Fibroblast of villous mesenchyme (primary cell): ENCODE measurements around the gene PET100. TPM values are rescaled to one million over a fixed set of nuclear protein-coding genes. Genes with fewer than 3 reads are reported as not detected.

Experiments used
- DNase-seq: peaks from one replicate; pipeline ENCODE4 v3.0.0-alpha.2; 2010; ENCODE audit warnings: low read depth
- H3K4me3 ChIP-seq: 2 replicates; pipeline ENCODE4 v1.5.1; 2011; ENCODE audit warnings: low read depth, mild to moderate bottlenecking, low read length
- CTCF ChIP-seq: IDR thresholded peaks from 2 replicates; pipeline ENCODE4 v1.5.1; 2012; ENCODE audit warnings: low read depth, mild to moderate bottlenecking, low read length; ENCODE audit not compliant: insufficient read depth
- total RNA-seq: library from RNA; depleted of rRNA; stranded (reverse); fragments of >200 nt; gene quantifications from 2 replicates; pipeline ENCODE4 v1.2.3, GENCODE V29; 2012

Gene PET100
- total RNA-seq, 1 donor, result 10.4 TPM

DNA sequence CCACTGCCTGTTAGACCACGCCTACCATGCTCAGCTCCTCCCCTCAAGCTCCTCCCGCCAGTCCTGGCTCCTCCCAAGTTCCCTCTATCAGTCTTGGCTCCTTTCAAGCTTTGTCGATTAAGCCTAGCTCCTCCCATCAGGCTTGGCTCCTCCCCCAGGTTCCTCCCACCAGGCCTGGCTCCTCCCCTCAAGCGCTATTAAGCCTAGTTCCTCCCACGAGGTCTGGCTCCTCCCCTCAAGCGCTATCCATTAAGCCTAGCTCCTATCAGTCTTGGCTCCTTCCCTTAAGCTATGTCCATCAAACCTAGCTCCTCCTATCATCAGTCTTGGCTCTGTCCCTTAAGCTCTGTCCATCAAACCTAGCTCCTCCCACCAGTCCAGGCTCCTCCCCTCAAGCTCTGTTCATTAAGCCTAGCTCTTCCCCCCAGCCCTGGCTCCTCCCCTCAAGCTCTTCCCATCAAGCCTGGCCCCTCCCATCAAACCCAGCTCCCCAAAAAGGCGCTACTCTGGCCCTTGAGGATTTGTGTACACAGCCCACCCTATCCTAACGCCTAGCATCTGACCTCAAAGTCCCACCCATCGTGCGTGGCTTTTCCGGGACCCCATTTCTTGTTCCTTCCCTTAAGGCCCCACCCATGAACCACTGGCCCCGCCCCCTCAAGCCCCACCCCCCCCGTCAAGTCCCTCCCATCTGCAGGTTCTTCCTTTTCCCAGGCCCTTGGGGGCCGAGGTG lies 23.9 kb upstream of the PET100 start:
- H3K4me3 ChIP-seq, result no peak overlapping the region
- peak; percentile 13 for DNase-seq
- no peak for TF ChIP-seq CTCF

GRCh38 chr19:7606289-7606688 lies 23.3 kb upstream of the PET100 start:
- TF ChIP-seq CTCF, result no peak
- H3K4me3 ChIP-seq, result no peak overlapping the region
- DNase-seq, result no peak

GRCh38 chr19:7607212-7607873 lies 22.2 kb upstream of the PET100 start:
- no peak for TF ChIP-seq CTCF
- no peak overlapping the region for H3K4me3 ChIP-seq
- DNase-seq, result no peak

DNA sequence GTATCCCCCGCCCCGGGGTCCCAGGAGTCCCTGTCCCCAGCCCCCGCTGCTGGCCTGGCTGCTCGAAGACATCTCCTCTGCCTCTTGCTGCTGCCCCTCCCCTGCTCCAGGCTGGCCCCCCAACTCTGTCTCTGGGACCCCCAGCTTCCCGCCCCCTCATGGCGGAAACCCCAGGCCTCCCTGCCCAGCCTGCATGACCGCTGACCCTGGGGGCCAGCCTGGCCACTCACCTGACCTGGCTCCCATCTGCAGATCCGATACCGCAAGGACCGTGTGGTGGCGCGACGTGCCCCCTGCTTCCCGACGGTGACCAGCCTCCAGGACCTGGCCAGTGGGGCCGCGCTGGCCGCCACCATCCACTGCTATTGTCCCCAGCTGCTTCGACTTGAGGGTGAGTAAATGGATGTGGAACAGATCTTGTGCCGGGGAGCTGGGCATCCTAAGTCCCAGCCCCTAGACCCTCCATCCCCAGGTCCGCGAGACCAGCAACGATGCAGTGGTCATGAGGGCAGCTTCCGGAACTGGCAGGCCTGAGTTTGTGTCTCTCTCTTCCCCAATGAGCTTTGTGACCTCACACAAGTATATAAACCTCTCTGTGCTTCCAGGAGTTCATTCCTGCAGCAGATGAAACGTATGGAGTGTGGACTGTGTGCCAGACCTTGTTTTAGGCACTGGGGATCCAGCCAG lies 21.6 kb upstream of the PET100 start:
- DNase-seq, result no peak
- TF ChIP-seq CTCF, result no peak
- no peak overlapping the region for H3K4me3 ChIP-seq

DNA sequence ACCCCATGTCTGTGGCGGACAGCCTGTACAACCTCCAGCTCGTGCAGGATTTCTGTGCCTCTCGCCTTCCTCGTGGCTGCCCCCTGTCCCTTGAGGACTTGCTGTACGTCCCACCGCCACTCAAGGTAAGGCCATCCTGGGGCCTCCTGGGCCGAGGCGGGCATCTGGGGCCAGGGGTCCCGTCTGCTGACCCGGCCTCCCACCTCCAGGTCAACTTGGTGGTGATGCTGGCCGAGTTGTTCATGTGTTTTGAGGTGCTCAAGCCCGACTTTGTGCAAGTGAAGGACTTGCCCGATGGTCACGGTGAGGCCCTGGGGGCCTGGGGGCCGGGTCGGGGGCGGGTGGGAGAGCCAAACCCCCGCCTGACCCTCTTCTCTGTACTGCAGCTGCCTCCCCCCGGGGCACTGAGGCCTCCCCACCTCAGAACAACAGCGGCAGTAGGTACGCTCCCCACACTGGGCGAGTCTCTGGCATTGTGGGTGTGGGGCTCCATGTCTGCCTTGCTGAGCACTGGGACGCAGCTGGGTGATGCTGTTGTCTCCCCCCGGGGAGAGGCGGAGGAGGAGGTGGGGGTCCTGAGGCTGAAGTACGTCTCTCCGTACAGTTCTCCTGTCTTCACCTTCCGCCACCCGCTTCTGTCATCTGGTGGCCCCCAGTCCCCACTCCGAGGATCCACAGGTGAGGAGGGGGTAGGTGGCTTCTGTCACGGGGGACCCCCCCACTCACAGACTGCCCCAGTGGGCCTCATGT lies 18.9 kb upstream of the PET100 start:
- no peak for DNase-seq
- TF ChIP-seq CTCF, result no peak
- no peak overlapping the region for H3K4me3 ChIP-seq

DNA sequence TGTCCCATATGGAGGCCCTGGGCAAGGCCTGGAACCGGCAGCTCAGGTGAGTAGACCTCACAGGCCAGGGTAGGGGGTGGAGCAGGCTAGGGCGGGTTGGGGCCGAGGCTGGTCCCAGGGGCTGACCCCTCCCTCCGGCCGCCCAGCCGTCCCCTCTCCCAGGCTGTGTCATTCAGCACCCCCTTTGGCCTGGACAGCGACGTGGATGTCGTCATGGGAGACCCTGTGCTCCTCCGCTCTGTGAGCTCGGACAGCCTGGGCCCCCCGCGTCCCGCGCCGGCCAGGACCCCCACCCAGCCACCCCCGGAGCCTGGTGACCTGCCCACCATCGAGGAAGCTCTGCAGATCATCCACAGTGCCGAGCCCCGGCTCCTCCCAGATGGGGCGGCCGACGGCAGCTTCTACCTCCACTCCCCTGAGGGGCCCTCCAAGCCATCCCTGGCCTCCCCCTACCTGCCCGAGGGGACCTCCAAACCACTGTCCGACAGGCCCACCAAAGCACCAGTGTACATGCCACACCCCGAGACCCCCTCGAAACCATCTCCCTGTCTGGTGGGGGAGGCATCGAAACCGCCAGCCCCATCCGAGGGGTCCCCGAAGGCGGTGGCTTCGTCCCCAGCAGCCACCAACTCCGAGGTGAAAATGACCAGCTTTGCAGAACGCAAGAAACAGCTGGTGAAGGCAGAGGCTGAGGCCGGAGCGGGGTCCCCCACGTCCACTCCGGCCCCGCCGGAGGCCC lies 17.9 kb upstream of the PET100 start:
- TF ChIP-seq CTCF, result no peak
- no peak for DNase-seq
- H3K4me3 ChIP-seq, result no peak overlapping the region
